ENCODE results near the gene PFDN6. TPM values are rescaled to one million over a fixed set of nuclear protein-coding genes. Genes with fewer than 3 reads are reported as not detected.

The PFDN6 gene
- 90.5 TPM for total RNA-seq (2021; ENCODE audit: unreplicated experiment)
- 60.4 and 84.0 TPM in 2 replicates for polyA plus RNA-seq (2012)
- Bru-seq, nascent RNA, result percentile 80 among the genes with signal in this experiment
- percentile 77 among the genes with signal in this experiment for BruChase-seq, experiment 1, labeled RNA remaining after a 6-hour chase
- BruChase-seq, experiment 2, labeled RNA remaining after a 2-hour chase, result percentile 71 among the genes with signal in this experiment
- long read RNA-seq, partial matches to known transcripts, result 0 of 5 reads
- long read RNA-seq, other reads (novel, unspliced or antisense), result 4 of 5 reads

GRCh38 chr6:33288921-33289783, at the start of gene PFDN6, which contains the start of gene WDR46:
PFDN6 (plus strand) TSS chr6:33289601; CDS start chr6:33289857, 256 bp downstream.
WDR46 (minus strand) TSS chr6:33289239; CDS start chr6:33289170, 69 bp downstream.
- ChIA-PET CTCF (interaction anchor here (0.6 to 2.3 kb wide), 7 partner anchors 8 to 445 kb away, joined by 3 to 11 read pairs (median 5); partner anchors contain the start of genes B3GALT4 and RGL2), POLR2A (interaction anchor here (0.7 to 2.1 kb wide), 6 partner anchors 8 to 59 kb away, joined by 3 to 11 read pairs (median 10); partner anchors contain the start of genes B3GALT4, RPS18, VPS52 and ZBTB22), RAD21 (ENCODE audit: low non-redundant PET in 1 of 2, low total read pairs in 2 of 2, uncharacterized antibody in 2 of 2, unreplicated experiment in 2 of 2) (no interaction called here)
- H3K4me2 ChIP-seq (ENCODE audit: low read length), result peak within 1 kb of the TSS; percentile 96
- H3K9me2 ChIP-seq (ENCODE audit: insufficient read depth), result no peaks in the 10 kb centered on the region
- H3K27me3 ChIP-seq (ENCODE audit: insufficient read depth, low read length), result no peaks in the 10 kb centered on the region
- H3K9me3 ChIP-seq (ENCODE audit: control insufficient read depth in 1 of 2, insufficient read depth in 1 of 2, low read depth in 1 of 2, low read length in 2 of 2), result no peaks in the 10 kb centered on the region
- peaks cover 27 to 34% of the 10 kb centered on the region in 2 experiments; a peak in 3 of 4 replicates for H3K36me3 ChIP-seq (ENCODE audit: control insufficient read depth in 1 of 2, insufficient read depth in 2 of 2, low read length in 2 of 2)
- peak within 1 kb of the TSS; percentile 99 for H2AFZ ChIP-seq (ENCODE audit: low read depth, low read length, poor library complexity, severe bottlenecking)
- peaks cover 53% of the 10 kb centered on the region for H3K79me2 ChIP-seq (ENCODE audit: insufficient read depth, low read length)
- ATAC-seq, result peak; percentile 94
- TF ChIP-seq, protein P1, sequence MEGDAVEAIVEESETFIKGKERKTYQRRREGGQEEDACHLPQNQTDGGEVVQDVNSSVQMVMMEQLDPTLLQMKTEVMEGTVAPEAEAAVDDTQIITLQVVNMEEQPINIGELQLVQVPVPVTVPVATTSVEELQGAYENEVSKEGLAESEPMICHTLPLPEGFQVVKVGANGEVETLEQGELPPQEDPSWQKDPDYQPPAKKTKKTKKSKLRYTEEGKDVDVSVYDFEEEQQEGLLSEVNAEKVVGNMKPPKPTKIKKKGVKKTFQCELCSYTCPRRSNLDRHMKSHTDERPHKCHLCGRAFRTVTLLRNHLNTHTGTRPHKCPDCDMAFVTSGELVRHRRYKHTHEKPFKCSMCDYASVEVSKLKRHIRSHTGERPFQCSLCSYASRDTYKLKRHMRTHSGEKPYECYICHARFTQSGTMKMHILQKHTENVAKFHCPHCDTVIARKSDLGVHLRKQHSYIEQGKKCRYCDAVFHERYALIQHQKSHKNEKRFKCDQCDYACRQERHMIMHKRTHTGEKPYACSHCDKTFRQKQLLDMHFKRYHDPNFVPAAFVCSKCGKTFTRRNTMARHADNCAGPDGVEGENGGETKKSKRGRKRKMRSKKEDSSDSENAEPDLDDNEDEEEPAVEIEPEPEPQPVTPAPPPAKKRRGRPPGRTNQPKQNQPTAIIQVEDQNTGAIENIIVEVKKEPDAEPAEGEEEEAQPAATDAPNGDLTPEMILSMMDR (IDR thresholded peaks at IDR 0.05 in 2 of 3, conservative IDR thresholded peaks at IDR 0.05 in 1 of 3; ENCODE audit: borderline replicate concordance in 1 of 3, insufficient read depth in 1 of 3, low read depth in 2 of 3, low read length in 2 of 3), result no peak
- TF ChIP-seq ELF1 (IDR thresholded peaks at IDR 0.05; ENCODE audit: borderline replicate concordance, low read depth) (no peak), EZH2phosphoT487 (IDR thresholded peaks at IDR 0.05; ENCODE audit: borderline replicate concordance) (no peak), ZBTB33 (IDR thresholded peaks at IDR 0.05; ENCODE audit: extremely low read depth, insufficient replicate concordance, low read length) (peak; percentile 59), ZNF274 (IDR thresholded peaks at IDR 0.05; ENCODE audit: low read depth, low read length) (no peak), RAD21 (IDR thresholded peaks at IDR 0.05; ENCODE audit: low read depth) (no peak), ZFX (IDR thresholded peaks at IDR 0.05) (no peak; the same call in 1 of the 2 replicates), FOSL1 (IDR thresholded peaks at IDR 0.05; ENCODE audit: low read depth) (no peak), POLR2AphosphoS5 (IDR thresholded peaks at IDR 0.05; ENCODE audit: low read depth, low read length) (peak; percentile 70), SIN3A (IDR thresholded peaks at IDR 0.05; ENCODE audit: low read depth) (no peak), CBX3 (IDR thresholded peaks at IDR 0.05; ENCODE audit: low read depth) (no peak), YY1 (IDR thresholded peaks at IDR 0.05; ENCODE audit: extremely low read depth, insufficient replicate concordance, low read depth, low read length) (peak; percentile 98), POLR2A (IDR thresholded peaks at IDR 0.05; ENCODE audit: borderline replicate concordance, extremely low read depth, insufficient read depth, insufficient read length) (peak; percentile 59)
- TF ChIP-seq, protein P2, sequence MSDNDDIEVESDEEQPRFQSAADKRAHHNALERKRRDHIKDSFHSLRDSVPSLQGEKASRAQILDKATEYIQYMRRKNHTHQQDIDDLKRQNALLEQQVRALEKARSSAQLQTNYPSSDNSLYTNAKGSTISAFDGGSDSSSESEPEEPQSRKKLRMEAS (IDR thresholded peaks at IDR 0.05), result no peak
- intact Hi-C loops (cut with micrococcal nuclease), result loop anchor here (5.0 kb wide), 1 partner anchor 103 kb away; the partner anchor contains the start of gene KIFC1
- peak within 1 kb of the TSS; percentile 90 for H3K9ac ChIP-seq (ENCODE audit: low read length)
- H3K4me1 ChIP-seq (ENCODE audit: control insufficient read depth in 1 of 2, insufficient read depth in 2 of 2, low read length in 2 of 2), result peaks cover 10 to 15% of the 10 kb centered on the region in 2 experiments
- peak within 1 kb of the TSS; percentile 97 for H3K4me3 ChIP-seq (replicated peaks in 1 of 2; ENCODE audit: low read depth in 1 of 2, low read length in 2 of 2)
- H4K20me1 ChIP-seq (ENCODE audit: insufficient read depth), result no peaks in the 10 kb centered on the region
- no TSS peak for BruUV-seq (replicated peaks)
- H3K27ac ChIP-seq (ENCODE audit: low read depth, low read length), result peak within 1 kb of the TSS; percentile 67
- DNase-seq (ENCODE audit: low read depth, low spot score), result peak; percentile 83
